Erythroblast (primary cell): ENCODE measurements around the gene CMIP.
A peak's percentile ranks its signal among the peaks of the same experiment; 100 is the strongest.

Experiments used
- GATA1 ChIP-seq: IDR thresholded peaks from 2 replicates; pipeline ENCODE4 v1.6.1; 2011; ENCODE audit warnings: low read depth, mild to moderate bottlenecking, control low read depth, low read length, moderate library complexity
- POLR2A ChIP-seq: IDR thresholded peaks from 2 replicates; pipeline ENCODE4 v1.6.1; 2011; ENCODE audit warnings: mild to moderate bottlenecking, low read length

DNA sequence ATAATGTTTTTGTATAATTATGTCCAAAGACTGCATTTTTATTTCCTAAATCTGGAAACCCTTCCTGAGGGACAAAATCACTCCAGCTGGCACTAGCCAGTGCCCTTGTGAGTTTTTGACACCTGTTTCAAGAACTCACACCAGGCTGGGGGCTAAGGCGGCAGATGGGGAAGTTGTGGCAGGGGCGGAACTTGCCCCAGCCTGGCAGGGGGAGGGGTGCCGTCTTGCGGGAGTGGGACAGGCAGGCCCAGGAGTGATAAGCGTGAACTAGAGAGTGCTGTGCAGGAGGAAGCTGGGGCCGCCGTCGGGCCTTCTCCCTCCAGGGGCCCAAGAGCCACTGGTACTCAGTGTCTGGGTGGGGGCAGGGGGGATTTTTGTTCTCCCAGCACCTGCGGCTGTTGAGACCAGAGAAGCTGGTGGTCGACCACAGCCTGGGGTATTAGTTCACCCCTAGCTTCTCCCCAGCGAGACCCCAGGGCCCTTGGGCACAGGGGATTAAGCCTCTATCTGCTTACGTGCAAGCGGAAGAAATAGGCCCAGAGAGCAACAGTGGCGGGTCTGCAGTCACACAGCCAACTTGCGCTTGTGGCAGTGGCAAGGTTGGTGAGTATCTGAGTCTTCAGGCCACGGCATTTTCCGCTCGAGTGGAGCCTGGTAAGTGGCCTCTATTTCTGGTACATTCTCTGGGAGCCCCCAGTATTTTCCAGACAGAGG is 294.3 kb downstream of the CMIP start:
- TF ChIP-seq POLR2A (peak; percentile 34), GATA1 (no peak)
